PC-9 (cell line): ENCODE measurements around the gene GRIN3A. TPM values are rescaled to one million over a fixed set of nuclear protein-coding genes. Genes with fewer than 3 reads are reported as not detected.

Source experiments
- BruUV-seq: library from RNA; stranded (reverse); fragments of 400-500 nt; replicated peaks from 2 replicates; lab custom pipeline; 2021; lab: Mats Ljungman, UMichigan
- CTCF ChIA-PET: fragments of 300-600 bp; sonication (Branson Sonifier 250); formaldehyde crosslinking; loops from one replicate; lab custom pipeline; 2022; ENCODE audit warnings: antibody characterized with exemption; lab: Charles Lee
- POLR2A ChIA-PET: fragments of 300-600 bp; sonication (Branson Sonifier 250); formaldehyde crosslinking; loops from one replicate; lab custom pipeline; 2022; ENCODE audit warnings: antibody characterized with exemption; ENCODE audit not compliant: unreplicated experiment; lab: Charles Lee
- DNase-seq, 2 experiments: peaks; one replicate each; pipeline versions ENCODE4 v3.0.0 to v3.0.0-alpha.2; 2015 to 2022; ENCODE audit warnings: mixed read lengths in 1 of 2
- H2AFZ ChIP-seq: fragments of 200-600 bp; sonication (generic); 2 replicates; pipeline ENCODE4 v1.8.1; 2017; ENCODE audit warnings: antibody characterized with exemption
- H3F3A ChIP-seq: fragments of 200-600 bp; sonication (generic); 2 replicates; pipeline ENCODE4 v1.8.1; 2017; ENCODE audit warnings: antibody characterized with exemption, mild to moderate bottlenecking, low read depth; ENCODE audit not compliant: insufficient read depth
- H3K27ac ChIP-seq: fragments of 200-600 bp; sonication (generic); 2 replicates; pipeline ENCODE4 v1.6.1; 2016; ENCODE audit warnings: mixed run types
- H3K27me3 ChIP-seq: fragments of 200-600 bp; sonication (generic); 2 replicates; pipeline ENCODE4 v1.6.1; 2016; ENCODE audit warnings: low read depth, mixed run types; ENCODE audit not compliant: insufficient read depth
- H3K36me3 ChIP-seq: fragments of 200-600 bp; sonication (generic); 2 replicates; pipeline ENCODE4 v1.6.1; 2016; ENCODE audit warnings: low read depth, mixed run types
- H3K4me1 ChIP-seq: fragments of 200-600 bp; sonication (generic); replicated peaks from 2 replicates; pipeline ENCODE4 v1.6.1; 2016; ENCODE audit warnings: mixed run types; ENCODE audit not compliant: insufficient read depth
- H3K4me2 ChIP-seq: fragments of 200-600 bp; sonication (generic); 2 replicates; pipeline ENCODE4 v1.6.1; 2017; ENCODE audit warnings: mixed run types
- H3K4me3 ChIP-seq: fragments of 200-600 bp; sonication (generic); 2 replicates; pipeline ENCODE4 v1.6.1; 2016; ENCODE audit warnings: mixed run types
- H3K79me2 ChIP-seq: fragments of 200-600 bp; sonication (generic); 2 replicates; pipeline ENCODE4 v1.6.1; 2017; ENCODE audit warnings: low read depth, mixed run types
- H3K9me2 ChIP-seq: fragments of 200-600 bp; sonication (generic); 2 replicates; pipeline ENCODE4 v1.8.1; 2017; ENCODE audit warnings: mild to moderate bottlenecking; ENCODE audit not compliant: insufficient read depth
- H3K9me3 ChIP-seq: fragments of 200-600 bp; sonication (generic); 2 replicates; pipeline ENCODE4 v1.8.1; 2016; ENCODE audit warnings: low read depth; ENCODE audit not compliant: insufficient read depth
- H4K20me1 ChIP-seq: fragments of 200-600 bp; sonication (generic); 2 replicates; pipeline ENCODE4 v1.8.1; 2017; ENCODE audit not compliant: insufficient read depth
- EZH2 ChIP-seq: fragments of 200-600 bp; sonication (generic); IDR thresholded peaks from 2 replicates; pipeline ENCODE4 v1.8.0; 2017; ENCODE audit warnings: antibody characterized with exemption, low read depth
- intact Hi-C: fragments of 100-400 bp; cut with micrococcal nuclease; formaldehyde crosslinking; loops from one replicate; pipeline ENCODE4 v1.10.0; 2022; ENCODE audit not compliant: unreplicated experiment
- total RNA-seq: library from RNA; stranded (reverse); gene quantifications from 2 replicates; pipeline ENCODE4 v1.2.3, GENCODE V29; 2021
- TF ChIP-seq, protein P1 (sequence below): fragments of 200-600 bp; sonication (generic); conservative IDR thresholded peaks from 2 replicates; pipeline ENCODE4 v1.6.1; 2017; ENCODE audit warnings: mixed run types, antibody characterized with exemption, mild to moderate bottlenecking, moderate library complexity

Gene GRIN3A
- total RNA-seq, 1 experiment from 2014 or later = not detected

DNA sequence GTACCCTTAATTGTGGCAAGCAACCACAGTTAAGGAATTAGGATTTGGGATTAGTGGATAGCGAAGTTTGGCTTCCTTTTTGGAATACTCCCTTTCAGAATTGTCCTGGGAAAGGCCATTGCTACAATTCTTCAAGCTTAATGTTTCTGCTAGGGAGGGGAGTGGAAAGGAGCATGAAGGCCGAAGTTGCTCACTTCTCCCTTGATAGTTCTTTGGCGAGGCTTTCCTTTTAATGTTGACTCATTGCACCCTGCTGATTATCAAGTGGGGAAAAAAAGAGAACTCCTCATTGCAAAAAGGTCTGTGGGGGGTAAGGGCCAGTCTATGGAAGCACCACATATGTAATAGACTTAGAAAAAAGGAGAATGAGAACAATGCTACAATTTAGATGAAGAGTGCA is 30.7 kb downstream of the GRIN3A start:
- BruUV-seq = no TSS peak
- DNase-seq = no peak
- no peak overlapping the region for H3K27ac ChIP-seq
- no peaks in the 10 kb centered on the region for H3K9me3 ChIP-seq
- no peaks in the 10 kb centered on the region for H3K36me3 ChIP-seq
- intact Hi-C loops = no loop called here
- H3F3A ChIP-seq = no peaks in the 10 kb centered on the region
- ChIA-PET CTCF (no interaction called here), POLR2A (no interaction called here)
- no peaks in the 10 kb centered on the region for H3K4me1 ChIP-seq
- H3K27me3 ChIP-seq = no peaks in the 10 kb centered on the region
- H3K79me2 ChIP-seq = no peaks in the 10 kb centered on the region
- no peaks in the 10 kb centered on the region for H4K20me1 ChIP-seq
- H3K4me2 ChIP-seq = no peak overlapping the region
- H3K9me2 ChIP-seq = no peaks in the 10 kb centered on the region
- no peak overlapping the region for H2AFZ ChIP-seq
- no peak overlapping the region for H3K4me3 ChIP-seq
- TF ChIP-seq EZH2 = no peak
- TF ChIP-seq, protein P1, sequence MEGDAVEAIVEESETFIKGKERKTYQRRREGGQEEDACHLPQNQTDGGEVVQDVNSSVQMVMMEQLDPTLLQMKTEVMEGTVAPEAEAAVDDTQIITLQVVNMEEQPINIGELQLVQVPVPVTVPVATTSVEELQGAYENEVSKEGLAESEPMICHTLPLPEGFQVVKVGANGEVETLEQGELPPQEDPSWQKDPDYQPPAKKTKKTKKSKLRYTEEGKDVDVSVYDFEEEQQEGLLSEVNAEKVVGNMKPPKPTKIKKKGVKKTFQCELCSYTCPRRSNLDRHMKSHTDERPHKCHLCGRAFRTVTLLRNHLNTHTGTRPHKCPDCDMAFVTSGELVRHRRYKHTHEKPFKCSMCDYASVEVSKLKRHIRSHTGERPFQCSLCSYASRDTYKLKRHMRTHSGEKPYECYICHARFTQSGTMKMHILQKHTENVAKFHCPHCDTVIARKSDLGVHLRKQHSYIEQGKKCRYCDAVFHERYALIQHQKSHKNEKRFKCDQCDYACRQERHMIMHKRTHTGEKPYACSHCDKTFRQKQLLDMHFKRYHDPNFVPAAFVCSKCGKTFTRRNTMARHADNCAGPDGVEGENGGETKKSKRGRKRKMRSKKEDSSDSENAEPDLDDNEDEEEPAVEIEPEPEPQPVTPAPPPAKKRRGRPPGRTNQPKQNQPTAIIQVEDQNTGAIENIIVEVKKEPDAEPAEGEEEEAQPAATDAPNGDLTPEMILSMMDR = no peak

DNA sequence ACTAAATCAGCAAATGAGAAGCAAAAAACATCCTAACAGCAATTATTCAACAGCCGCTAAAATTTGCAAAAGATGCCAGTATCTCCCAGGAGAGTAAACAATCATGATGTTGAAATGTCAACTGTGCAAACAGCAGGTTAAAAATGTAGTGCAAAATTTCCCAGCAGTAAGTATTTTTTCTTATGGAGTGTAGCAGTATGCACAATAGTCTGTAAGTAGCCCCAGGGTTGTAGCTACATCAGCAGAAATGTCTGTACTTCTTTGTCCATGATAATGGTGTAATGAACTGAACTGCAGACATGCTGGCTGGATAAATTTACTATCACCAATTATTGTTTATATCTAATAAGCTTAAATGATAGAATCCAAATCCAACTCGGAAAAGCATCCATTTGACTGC is 31.4 kb downstream of the GRIN3A start:
- intact Hi-C loops = no loop called here
- no peak for DNase-seq
- Histone ChIP-seq H3K9me2 (no peaks in the 10 kb centered on the region), H3F3A (no peaks in the 10 kb centered on the region), H4K20me1 (no peaks in the 10 kb centered on the region), H3K27me3 (no peaks in the 10 kb centered on the region), H3K4me1 (no peaks in the 10 kb centered on the region), H3K4me3 (no peak overlapping the region), H2AFZ (no peak overlapping the region), H3K27ac (no peak overlapping the region), H3K36me3 (no peaks in the 10 kb centered on the region), H3K79me2 (no peaks in the 10 kb centered on the region), H3K9me3 (no peaks in the 10 kb centered on the region), H3K4me2 (no peak overlapping the region)
- CTCF ChIA-PET = no interaction called here
- no TSS peak for BruUV-seq
- no peak for TF ChIP-seq EZH2
- TF ChIP-seq, protein P1 = no peak
- POLR2A ChIA-PET = no interaction called here

DNA sequence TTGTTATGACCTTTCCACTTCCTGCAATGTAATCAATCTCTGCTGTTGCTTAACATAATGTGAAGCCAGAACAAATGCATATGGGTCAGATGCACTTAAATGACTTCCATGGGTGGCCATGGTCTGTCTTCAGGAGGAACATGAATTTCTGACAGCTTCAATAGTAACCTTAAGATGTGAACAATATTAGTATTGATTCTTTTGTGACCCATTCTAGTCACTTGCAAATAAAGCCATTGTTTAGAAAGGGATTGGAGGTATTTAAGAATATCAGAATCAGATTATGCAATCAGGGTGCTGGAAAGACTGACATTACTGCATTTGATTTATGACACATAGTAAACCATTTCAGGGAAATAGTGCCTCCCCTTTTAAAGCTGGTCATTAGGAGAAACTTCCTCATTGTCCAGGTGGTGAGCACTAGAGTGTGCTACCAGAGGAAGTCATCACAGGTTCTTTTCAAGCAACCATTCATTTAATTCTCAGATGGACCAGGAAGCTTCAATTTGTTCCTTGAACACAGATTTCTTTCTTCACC is 32.1 kb downstream of the GRIN3A start:
- DNase-seq = no peak
- Histone ChIP-seq H3K4me1 (no peaks in the 10 kb centered on the region), H3K9me3 (no peaks in the 10 kb centered on the region), H3K4me3 (no peak overlapping the region), H4K20me1 (no peaks in the 10 kb centered on the region), H3K27me3 (no peaks in the 10 kb centered on the region), H3K4me2 (no peak overlapping the region), H2AFZ (no peak overlapping the region), H3K27ac (no peak overlapping the region), H3F3A (no peaks in the 10 kb centered on the region), H3K9me2 (no peaks in the 10 kb centered on the region), H3K36me3 (no peaks in the 10 kb centered on the region), H3K79me2 (no peaks in the 10 kb centered on the region)
- POLR2A ChIA-PET = no interaction called here
- intact Hi-C loops = no loop called here
- BruUV-seq = no TSS peak
- CTCF ChIA-PET = no interaction called here
- TF ChIP-seq, protein P1 = no peak
- no peak for TF ChIP-seq EZH2
